SK-N-SH treated with all-trans-retinoic acid at 6 μM for 48 hours (cell line): ENCODE measurements around the gene RNF169.

ENCODE experiments used
- ATAC-seq: fragments of 200-7000 bp; cut with Tn5 transposase; 3 replicates; pipeline ENCODE4 v1.9.1; 2020; ENCODE audit warnings: mild to moderate bottlenecking, moderate library complexity
- ARNTL ChIP-seq: fragments of 450-650 bp; formaldehyde crosslinking; IDR thresholded peaks from 2 replicates; pipeline ENCODE4 v1.5.0; 2020; ENCODE audit warnings: low read depth, mild to moderate bottlenecking, moderate library complexity, borderline replicate concordance
- ESRRG ChIP-seq: fragments of 250-450 bp; sonication (Bioruptor Pico); IDR thresholded peaks from 2 replicates; pipeline ENCODE4 v1.6.1; 2021; ENCODE audit warnings: mild to moderate bottlenecking
- GLIS3 ChIP-seq: fragments of 250-450 bp; sonication (Bioruptor Pico); IDR thresholded peaks from 2 replicates; pipeline ENCODE4 v1.5.0; 2020; ENCODE audit warnings: mild to moderate bottlenecking, moderate library complexity
- ISL1 ChIP-seq: fragments of 250-450 bp; sonication (Bioruptor Pico); IDR thresholded peaks from 2 replicates; pipeline ENCODE4 v2.1.2; 2022; ENCODE audit warnings: mild to moderate bottlenecking, moderate library complexity
- OSR1 ChIP-seq: fragments of 250-450 bp; sonication (Bioruptor Pico); IDR thresholded peaks from 2 replicates; pipeline ENCODE4 v1.8.0; 2022; ENCODE audit warnings: moderate library complexity, mild to moderate bottlenecking, inconsistent platforms
- PPARA ChIP-seq: fragments of 250-450 bp; sonication (Bioruptor Pico); IDR thresholded peaks from 2 replicates; pipeline ENCODE4 v1.5.0; 2020; ENCODE audit warnings: mild to moderate bottlenecking, borderline replicate concordance
- SNAI2 ChIP-seq: fragments of 250-450 bp; sonication (Bioruptor Pico); IDR thresholded peaks from 2 replicates; pipeline ENCODE4 v1.5.0; 2020; ENCODE audit warnings: mild to moderate bottlenecking, moderate library complexity
- TCF4 ChIP-seq: fragments of 250-450 bp; sonication (Bioruptor Pico); IDR thresholded peaks from 2 replicates; pipeline ENCODE4 v1.8.0; 2021; ENCODE audit warnings: mild to moderate bottlenecking, moderate library complexity, borderline replicate concordance
- ZFP3 ChIP-seq: fragments of 250-450 bp; sonication (Bioruptor Pico); IDR thresholded peaks from 2 replicates; pipeline ENCODE4 v1.5.0; 2020; ENCODE audit warnings: mild to moderate bottlenecking, moderate library complexity
- ZFP30 ChIP-seq: fragments of 450-650 bp; formaldehyde crosslinking; IDR thresholded peaks from 2 replicates; pipeline ENCODE4 v1.5.0; 2022; ENCODE audit warnings: mild to moderate bottlenecking, moderate library complexity
- ZNF565 ChIP-seq: fragments of 450-650 bp; formaldehyde crosslinking; conservative IDR thresholded peaks from 2 replicates; pipeline ENCODE4 v1.5.0; 2020; ENCODE audit warnings: low read depth, mild to moderate bottlenecking, moderate library complexity
- ZNF70 ChIP-seq: fragments of 450-650 bp; formaldehyde crosslinking; IDR thresholded peaks from 2 replicates; pipeline ENCODE4 v1.5.0; 2020; ENCODE audit warnings: mild to moderate bottlenecking, moderate library complexity
- ZNF8 ChIP-seq: fragments of 450-650 bp; formaldehyde crosslinking; IDR thresholded peaks from 2 replicates; pipeline ENCODE4 v1.5.0; 2020; ENCODE audit warnings: mild to moderate bottlenecking, moderate library complexity
- TF ChIP-seq, protein P1 (sequence below): fragments of 250-450 bp; sonication (Bioruptor Pico); IDR thresholded peaks from 2 replicates; pipeline ENCODE4 v1.5.1; 2020; ENCODE audit warnings: low read depth, mild to moderate bottlenecking, moderate library complexity
- TF ChIP-seq, protein P2 (sequence below): fragments of 250-450 bp; sonication (Bioruptor Pico); IDR thresholded peaks from 2 replicates; pipeline ENCODE4 v1.8.0; 2021; ENCODE audit warnings: low read depth, mild to moderate bottlenecking, moderate library complexity, borderline replicate concordance
- TF ChIP-seq, protein P3 (sequence below): fragments of 250-450 bp; sonication (Bioruptor Pico); IDR thresholded peaks from 2 replicates; pipeline ENCODE4 v1.5.1; 2021; ENCODE audit warnings: mild to moderate bottlenecking, moderate library complexity
- TF ChIP-seq, protein P4 (sequence below): fragments of 250-450 bp; sonication (Bioruptor Pico); IDR thresholded peaks from 2 replicates; pipeline ENCODE4 v1.5.0; 2020; ENCODE audit warnings: mild to moderate bottlenecking, moderate library complexity

Gene RNF169

DNA sequence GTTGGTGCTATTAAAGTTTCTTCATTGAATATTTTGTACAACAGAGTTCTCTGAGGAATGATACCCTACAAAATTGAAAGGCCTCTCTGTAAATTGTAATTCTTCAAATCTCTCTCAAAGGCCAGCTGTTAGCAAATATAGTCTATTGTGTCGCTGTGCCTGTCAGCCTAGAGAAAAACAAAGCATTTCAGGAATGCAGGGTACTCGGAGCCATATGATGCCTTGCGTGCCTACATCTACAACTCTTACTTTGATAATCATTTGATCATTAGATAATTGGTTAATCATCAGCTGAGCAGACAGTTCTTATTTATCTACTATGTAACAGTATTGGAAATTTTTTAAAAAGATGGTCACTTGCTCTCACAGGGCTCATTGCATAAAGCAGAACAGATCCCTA is 67.3 kb downstream of the RNF169 start:
- no peak for TF ChIP-seq ARNTL (CRISPR knock-in tag)
- TF ChIP-seq, protein P1, sequence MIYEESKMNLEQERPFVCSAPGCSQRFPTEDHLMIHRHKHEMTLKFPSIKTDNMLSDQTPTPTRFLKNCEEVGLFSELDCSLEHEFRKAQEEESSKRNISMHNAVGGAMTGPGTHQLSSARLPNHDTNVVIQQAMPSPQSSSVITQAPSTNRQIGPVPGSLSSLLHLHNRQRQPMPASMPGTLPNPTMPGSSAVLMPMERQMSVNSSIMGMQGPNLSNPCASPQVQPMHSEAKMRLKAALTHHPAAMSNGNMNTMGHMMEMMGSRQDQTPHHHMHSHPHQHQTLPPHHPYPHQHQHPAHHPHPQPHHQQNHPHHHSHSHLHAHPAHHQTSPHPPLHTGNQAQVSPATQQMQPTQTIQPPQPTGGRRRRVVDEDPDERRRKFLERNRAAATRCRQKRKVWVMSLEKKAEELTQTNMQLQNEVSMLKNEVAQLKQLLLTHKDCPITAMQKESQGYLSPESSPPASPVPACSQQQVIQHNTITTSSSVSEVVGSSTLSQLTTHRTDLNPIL (CRISPR knock-in tag), result no peak
- TF ChIP-seq ISL1 (CRISPR knock-in tag), result no peak
- TF ChIP-seq SNAI2 (CRISPR knock-in tag), result no peak
- no peak for TF ChIP-seq PPARA
- TF ChIP-seq ZNF8 (CRISPR knock-in tag), result no peak
- TF ChIP-seq ZNF565 (CRISPR knock-in tag), result no peak
- TF ChIP-seq, protein P2, sequence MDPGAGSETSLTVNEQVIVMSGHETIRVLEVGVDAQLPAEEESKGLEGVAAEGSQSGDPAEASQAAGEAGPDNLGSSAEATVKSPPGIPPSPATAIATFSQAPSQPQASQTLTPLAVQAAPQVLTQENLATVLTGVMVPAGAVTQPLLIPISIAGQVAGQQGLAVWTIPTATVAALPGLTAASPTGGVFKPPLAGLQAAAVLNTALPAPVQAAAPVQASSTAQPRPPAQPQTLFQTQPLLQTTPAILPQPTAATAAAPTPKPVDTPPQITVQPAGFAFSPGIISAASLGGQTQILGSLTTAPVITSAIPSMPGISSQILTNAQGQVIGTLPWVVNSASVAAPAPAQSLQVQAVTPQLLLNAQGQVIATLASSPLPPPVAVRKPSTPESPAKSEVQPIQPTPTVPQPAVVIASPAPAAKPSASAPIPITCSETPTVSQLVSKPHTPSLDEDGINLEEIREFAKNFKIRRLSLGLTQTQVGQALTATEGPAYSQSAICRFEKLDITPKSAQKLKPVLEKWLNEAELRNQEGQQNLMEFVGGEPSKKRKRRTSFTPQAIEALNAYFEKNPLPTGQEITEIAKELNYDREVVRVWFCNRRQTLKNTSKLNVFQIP (CRISPR knock-in tag), result no peak
- TF ChIP-seq, protein P3, sequence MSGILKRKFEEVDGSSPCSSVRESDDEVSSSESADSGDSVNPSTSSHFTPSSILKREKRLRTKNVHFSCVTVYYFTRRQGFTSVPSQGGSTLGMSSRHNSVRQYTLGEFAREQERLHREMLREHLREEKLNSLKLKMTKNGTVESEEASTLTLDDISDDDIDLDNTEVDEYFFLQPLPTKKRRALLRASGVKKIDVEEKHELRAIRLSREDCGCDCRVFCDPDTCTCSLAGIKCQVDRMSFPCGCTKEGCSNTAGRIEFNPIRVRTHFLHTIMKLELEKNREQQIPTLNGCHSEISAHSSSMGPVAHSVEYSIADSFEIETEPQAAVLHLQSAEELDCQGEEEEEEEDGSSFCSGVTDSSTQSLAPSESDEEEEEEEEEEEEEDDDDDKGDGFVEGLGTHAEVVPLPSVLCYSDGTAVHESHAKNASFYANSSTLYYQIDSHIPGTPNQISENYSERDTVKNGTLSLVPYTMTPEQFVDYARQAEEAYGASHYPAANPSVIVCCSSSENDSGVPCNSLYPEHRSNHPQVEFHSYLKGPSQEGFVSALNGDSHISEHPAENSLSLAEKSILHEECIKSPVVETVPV, result no peak
- TF ChIP-seq TCF4 (CRISPR knock-in tag), result no peak
- no peak for TF ChIP-seq OSR1 (CRISPR knock-in tag)
- TF ChIP-seq ZFP3 (CRISPR knock-in tag), result no peak
- TF ChIP-seq ZFP30 (CRISPR knock-in tag), result no peak
- TF ChIP-seq ESRRG (CRISPR knock-in tag), result no peak

DNA sequence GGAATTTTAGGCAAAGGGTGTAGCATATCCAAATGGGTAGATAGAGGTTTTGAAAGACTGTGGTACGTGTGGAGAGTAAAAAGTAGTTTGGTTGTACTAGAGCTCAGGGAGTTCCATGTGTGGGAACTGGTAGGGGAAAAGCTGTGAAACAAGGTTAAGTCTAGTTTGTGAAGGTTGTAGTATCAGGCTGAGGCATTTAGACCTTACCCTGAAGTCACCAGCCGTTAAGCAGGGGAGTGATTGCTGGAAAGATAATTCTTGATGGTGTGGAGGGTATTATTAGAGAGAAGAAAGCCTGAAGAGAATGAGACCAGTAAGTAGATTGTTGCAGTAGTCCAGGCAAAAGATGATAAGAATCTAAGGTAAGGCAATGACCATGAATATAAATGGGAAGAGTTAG is 68.0 kb downstream of the RNF169 start:
- TF ChIP-seq ARNTL (CRISPR knock-in tag) (no peak), ZNF565 (CRISPR knock-in tag) (no peak), ZFP30 (CRISPR knock-in tag) (no peak), OSR1 (CRISPR knock-in tag) (no peak), ZFP3 (CRISPR knock-in tag) (no peak), GLIS3 (CRISPR knock-in tag) (no peak), ZNF8 (CRISPR knock-in tag) (no peak)
- TF ChIP-seq, protein P3, result no peak
- TF ChIP-seq, protein P4, sequence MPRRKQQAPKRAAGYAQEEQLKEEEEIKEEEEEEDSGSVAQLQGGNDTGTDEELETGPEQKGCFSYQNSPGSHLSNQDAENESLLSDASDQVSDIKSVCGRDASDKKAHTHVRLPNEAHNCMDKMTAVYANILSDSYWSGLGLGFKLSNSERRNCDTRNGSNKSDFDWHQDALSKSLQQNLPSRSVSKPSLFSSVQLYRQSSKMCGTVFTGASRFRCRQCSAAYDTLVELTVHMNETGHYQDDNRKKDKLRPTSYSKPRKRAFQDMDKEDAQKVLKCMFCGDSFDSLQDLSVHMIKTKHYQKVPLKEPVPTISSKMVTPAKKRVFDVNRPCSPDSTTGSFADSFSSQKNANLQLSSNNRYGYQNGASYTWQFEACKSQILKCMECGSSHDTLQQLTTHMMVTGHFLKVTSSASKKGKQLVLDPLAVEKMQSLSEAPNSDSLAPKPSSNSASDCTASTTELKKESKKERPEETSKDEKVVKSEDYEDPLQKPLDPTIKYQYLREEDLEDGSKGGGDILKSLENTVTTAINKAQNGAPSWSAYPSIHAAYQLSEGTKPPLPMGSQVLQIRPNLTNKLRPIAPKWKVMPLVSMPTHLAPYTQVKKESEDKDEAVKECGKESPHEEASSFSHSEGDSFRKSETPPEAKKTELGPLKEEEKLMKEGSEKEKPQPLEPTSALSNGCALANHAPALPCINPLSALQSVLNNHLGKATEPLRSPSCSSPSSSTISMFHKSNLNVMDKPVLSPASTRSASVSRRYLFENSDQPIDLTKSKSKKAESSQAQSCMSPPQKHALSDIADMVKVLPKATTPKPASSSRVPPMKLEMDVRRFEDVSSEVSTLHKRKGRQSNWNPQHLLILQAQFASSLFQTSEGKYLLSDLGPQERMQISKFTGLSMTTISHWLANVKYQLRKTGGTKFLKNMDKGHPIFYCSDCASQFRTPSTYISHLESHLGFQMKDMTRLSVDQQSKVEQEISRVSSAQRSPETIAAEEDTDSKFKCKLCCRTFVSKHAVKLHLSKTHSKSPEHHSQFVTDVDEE (CRISPR knock-in tag), result no peak
- TF ChIP-seq, all 23 proteins: peak for 0
- no peak for ATAC-seq

More for the DNA sequence above, 67.3 kb downstream of the RNF169 start:
- ATAC-seq, result no peak

DNA sequence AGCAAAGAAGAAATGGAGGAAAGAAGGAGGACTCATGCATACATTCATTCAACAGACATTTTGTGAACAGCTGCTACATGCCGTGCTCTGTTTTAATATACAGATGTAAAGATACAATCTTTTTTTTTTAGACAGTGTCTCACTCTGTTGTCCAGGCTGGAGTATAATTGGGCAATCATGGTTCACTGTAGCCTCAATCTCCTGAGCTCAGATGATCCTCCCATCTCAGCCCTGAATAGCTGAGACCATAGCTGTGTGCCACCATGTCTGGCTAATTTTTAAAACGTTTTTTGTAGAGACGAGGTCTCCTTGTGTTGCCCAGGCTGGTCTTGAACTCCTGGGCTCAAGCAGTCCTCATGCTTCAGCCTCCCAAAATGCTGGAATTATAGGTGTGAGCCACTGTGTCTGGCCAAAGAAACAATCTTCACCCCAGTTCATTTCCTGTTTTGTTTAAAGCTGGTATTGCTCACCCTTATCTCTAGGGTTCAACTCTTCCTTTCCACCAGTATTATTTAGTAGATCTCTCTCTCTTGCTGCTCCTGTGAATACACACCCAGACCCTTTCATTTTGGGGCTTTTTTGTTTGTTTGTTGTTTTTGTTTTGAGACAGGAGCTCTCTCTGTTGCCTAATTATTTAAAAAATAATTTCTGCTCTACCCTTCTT is 69.8 kb downstream of the RNF169 start:
- no peak for TF ChIP-seq OSR1 (CRISPR knock-in tag)
- no peak for TF ChIP-seq ZFP3 (CRISPR knock-in tag)
- TF ChIP-seq TCF4 (CRISPR knock-in tag), result no peak
- ATAC-seq, result no peak

DNA sequence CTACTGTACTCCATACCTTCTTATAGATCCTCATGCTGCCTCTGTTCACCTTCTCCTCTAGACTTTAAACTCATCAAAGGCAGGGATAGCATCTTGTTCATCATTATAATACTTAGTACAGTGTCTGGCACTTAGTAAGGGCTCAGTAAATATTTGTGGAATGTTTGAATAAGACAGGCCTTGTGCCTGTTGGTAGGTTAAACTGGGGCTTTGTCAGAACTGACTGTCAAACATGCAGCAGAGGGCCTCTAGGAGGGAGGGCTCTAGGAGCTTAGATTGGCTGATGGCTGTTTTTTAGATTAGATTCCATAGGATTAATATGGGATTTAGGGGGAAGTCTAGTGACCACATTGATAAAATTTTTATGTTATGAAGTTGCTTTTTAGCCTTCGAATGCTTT is 70.8 kb downstream of the RNF169 start:
- peak; percentile 48 for ATAC-seq
- TF ChIP-seq, protein P2 (CRISPR knock-in tag), result no peak
- TF ChIP-seq ZNF8 (CRISPR knock-in tag), result no peak
- TF ChIP-seq ZNF70, result no peak
- TF ChIP-seq, all 23 proteins: peak for 0
